AG08395 (cell line): Measurements from ENCODE around the gene MALRD1.
"Not testable (repeated sequence)": the region's sequence is repeated elsewhere in the genome, so short reads cannot be mapped to it uniquely, and the experiment has no call there.

ENCODE experiments used
- DNase-seq: peaks from one replicate; pipeline ENCODE4 v3.0.0; 2012; ENCODE audit warnings: mixed read lengths, low spot score

MALRD1 gene

GRCh38 chr10:19497026-19497425 is 448.4 kb downstream of the MALRD1 start:
- no peak for DNase-seq

- DNase-seq: no peak
Measured at GRCh38 chr10:19498393-19499290, 450.0 kb downstream of the MALRD1 start.

- no peak for DNase-seq
Measured at GRCh38 chr10:19499291-19499770, 450.7 kb downstream of the MALRD1 start.

- no peak for DNase-seq
Measured at GRCh38 chr10:19500959-19501358, 452.4 kb downstream of the MALRD1 start.

GRCh38 chr10:19505320-19506312 is 457.0 kb downstream of the MALRD1 start:
- DNase-seq: no peak

- DNase-seq: not testable (repeated sequence)
Measured at GRCh38 chr10:19510005-19510732, 461.6 kb downstream of the MALRD1 start.

- DNase-seq: no peak
Measured at GRCh38 chr10:19518109-19518508, 469.5 kb downstream of the MALRD1 start.

GRCh38 chr10:19518632-19519031 is 470.0 kb downstream of the MALRD1 start:
- no peak for DNase-seq

GRCh38 chr10:19531324-19531723 is 482.7 kb downstream of the MALRD1 start:
- DNase-seq: no peak

- DNase-seq: no peak
Measured at GRCh38 chr10:19532411-19532810, 483.8 kb downstream of the MALRD1 start.

- DNase-seq: no peak
Measured at GRCh38 chr10:19541299-19541698, 492.7 kb downstream of the MALRD1 start.

- DNase-seq: no peak
Measured at GRCh38 chr10:19546224-19546623, 497.6 kb downstream of the MALRD1 start.

- no peak for DNase-seq
Measured at GRCh38 chr10:19549503-19549902, 500.9 kb downstream of the MALRD1 start.

- DNase-seq: no peak
Measured at GRCh38 chr10:19556666-19557065, 508.1 kb downstream of the MALRD1 start.

- DNase-seq: no peak
Measured at GRCh38 chr10:19561181-19561580, 512.6 kb downstream of the MALRD1 start.

- DNase-seq: no peak
Measured at GRCh38 chr10:19563388-19564141, 515.0 kb downstream of the MALRD1 start.

GRCh38 chr10:19570120-19570519 is 521.5 kb downstream of the MALRD1 start:
- DNase-seq: no peak

GRCh38 chr10:19570991-19571390 is 522.4 kb downstream of the MALRD1 start:
- no peak for DNase-seq

- DNase-seq: no peak
Measured at GRCh38 chr10:19572056-19572455, 523.5 kb downstream of the MALRD1 start.

GRCh38 chr10:19576576-19576975 is 528.0 kb downstream of the MALRD1 start:
- DNase-seq: no peak

GRCh38 chr10:19577381-19577780 is 528.8 kb downstream of the MALRD1 start:
- no peak for DNase-seq
